ENCODE data around the gene KIAA0232. TPM values are rescaled to one million over a fixed set of nuclear protein-coding genes. Genes with fewer than 3 reads are reported as not detected.

The KIAA0232 gene
- total and polyA plus RNA-seq, 9 of the 15 experiments (the other 6 are each of a cell fraction or from before 2014, with no cell fraction given) = 3.5 to 17.4 (median 13.0) TPM

GRCh38 chr4:6889736-6890324, 107.3 kb downstream of the KIAA0232 start:
- Histone ChIP-seq H3K9ac (ENCODE audit: insufficient read depth in 1 of 2, low read depth in 2 of 2, low read length in 2 of 2) (no peak overlapping the region), H3K9me3 (replicated peaks; ENCODE audit: control insufficient read depth, insufficient read depth, low read depth, low read length) (peaks cover 8% of the 10 kb centered on the region), H3K9me1 (ENCODE audit: control insufficient read depth, insufficient read depth, low read length) (no peaks in the 10 kb centered on the region), H3K36me3 (ENCODE audit: control insufficient read depth, insufficient read depth, low read length) (no peaks in the 10 kb centered on the region), H3K27me3 (ENCODE audit: control insufficient read depth in 2 of 2, insufficient read depth in 2 of 2, low read length in 2 of 2) (no peaks in the 10 kb centered on the region), H3K27ac (ENCODE audit: extremely low read depth, low read depth, low read length) (no peak overlapping the region), H3K4me3 (no peak overlapping the region), H3K79me2 (ENCODE audit: control insufficient read depth, insufficient read depth, low read length) (no peaks in the 10 kb centered on the region), H2AFZ (ENCODE audit: low read depth, low read length) (no peak overlapping the region), H4K20me1 (replicated peaks; ENCODE audit: control insufficient read depth, insufficient read depth, low read length) (no peaks in the 10 kb centered on the region), H3K4me2 (ENCODE audit: insufficient read depth, low read length) (no peak overlapping the region), H3K4me1 (replicated peaks in 1 of 2; ENCODE audit: control insufficient read depth in 2 of 2, insufficient read depth in 2 of 2, low read length in 2 of 2) (peaks cover 31 to 59% of the 10 kb centered on the region in 2 experiments)
- TF ChIP-seq RBM25 (IDR thresholded peaks at IDR 0.05; ENCODE audit: low read depth, low read length, severe bottlenecking) (no peak), HDAC2 (IDR thresholded peaks at IDR 0.05) (no peak), EGR1 (conservative IDR thresholded peaks at IDR 0.05) (no peak), TBP (optimal IDR thresholded peaks at IDR 0.05; ENCODE audit: low read depth, low read length) (no peak), ZNF134 (CRISPR knock-in tag; conservative IDR thresholded peaks at IDR 0.05) (no peak), ZBTB49 (CRISPR knock-in tag; IDR thresholded peaks at IDR 0.05; ENCODE audit: borderline replicate concordance) (no peak), RREB1 (CRISPR knock-in tag; IDR thresholded peaks at IDR 0.05) (no peak), NFIX (CRISPR knock-in tag; IDR thresholded peaks at IDR 0.05; ENCODE audit: low read depth) (no peak), ZNF121 (CRISPR knock-in tag; conservative IDR thresholded peaks at IDR 0.05) (no peak), ID3 (CRISPR knock-in tag; IDR thresholded peaks at IDR 0.05) (no peak), ID3 (tag; IDR thresholded peaks at IDR 0.05) (no peak), CREB5 (CRISPR knock-in tag; IDR thresholded peaks at IDR 0.05) (no peak), TRIM28 (IDR thresholded peaks at IDR 0.05) (no peak), ZZZ3 (IDR thresholded peaks at IDR 0.05) (no peak)
- in situ Hi-C loops (cut with MboI) = no loop called here
- FAIRE-seq (no peak), DNase-seq (ENCODE audit: extremely low read depth in 1 of 4, low spot score in 3 of 4) (no peak), ATAC-seq (no peak)
- POLR2A ChIA-PET = no interaction called here
- intact Hi-C loops (cut with micrococcal nuclease) = loop anchor here (5.0 kb wide), 2 partner anchors 177 to 192 kb away; partner anchors contain the start of gene GRPEL1
- 88% methylated on average over 13 of the region's 15 CpGs for WGBS (ENCODE audit: insufficient coverage, low coverage, missing lambda C conversion rate)
- no TSS peak for BruUV-seq (replicated peaks)
- CTCF ChIA-PET (ENCODE audit: low intra/inter-chr PET ratio) = no interaction called here

All from K562 (cell line).